ENCODE results near the gene GMDS.
A peak's percentile ranks its signal among the peaks of the same experiment; 100 is the strongest.

Gene GMDS

GRCh38 chr6:1627827-1628560 is 617.4 kb downstream of the GMDS start:
- in situ Hi-C loops (cut with MboI; ENCODE audit: low sequenced_read_pairs, unreplicated experiment) = no loop called here
- no peak for DNase-seq (ENCODE audit: low spot score)
- TF ChIP-seq, protein P1, sequence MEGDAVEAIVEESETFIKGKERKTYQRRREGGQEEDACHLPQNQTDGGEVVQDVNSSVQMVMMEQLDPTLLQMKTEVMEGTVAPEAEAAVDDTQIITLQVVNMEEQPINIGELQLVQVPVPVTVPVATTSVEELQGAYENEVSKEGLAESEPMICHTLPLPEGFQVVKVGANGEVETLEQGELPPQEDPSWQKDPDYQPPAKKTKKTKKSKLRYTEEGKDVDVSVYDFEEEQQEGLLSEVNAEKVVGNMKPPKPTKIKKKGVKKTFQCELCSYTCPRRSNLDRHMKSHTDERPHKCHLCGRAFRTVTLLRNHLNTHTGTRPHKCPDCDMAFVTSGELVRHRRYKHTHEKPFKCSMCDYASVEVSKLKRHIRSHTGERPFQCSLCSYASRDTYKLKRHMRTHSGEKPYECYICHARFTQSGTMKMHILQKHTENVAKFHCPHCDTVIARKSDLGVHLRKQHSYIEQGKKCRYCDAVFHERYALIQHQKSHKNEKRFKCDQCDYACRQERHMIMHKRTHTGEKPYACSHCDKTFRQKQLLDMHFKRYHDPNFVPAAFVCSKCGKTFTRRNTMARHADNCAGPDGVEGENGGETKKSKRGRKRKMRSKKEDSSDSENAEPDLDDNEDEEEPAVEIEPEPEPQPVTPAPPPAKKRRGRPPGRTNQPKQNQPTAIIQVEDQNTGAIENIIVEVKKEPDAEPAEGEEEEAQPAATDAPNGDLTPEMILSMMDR (IDR thresholded peaks at IDR 0.05; ENCODE audit: borderline replicate concordance, control extremely low read depth, extremely low read depth, insufficient read depth, missing control alignments) = no peak

DNA sequence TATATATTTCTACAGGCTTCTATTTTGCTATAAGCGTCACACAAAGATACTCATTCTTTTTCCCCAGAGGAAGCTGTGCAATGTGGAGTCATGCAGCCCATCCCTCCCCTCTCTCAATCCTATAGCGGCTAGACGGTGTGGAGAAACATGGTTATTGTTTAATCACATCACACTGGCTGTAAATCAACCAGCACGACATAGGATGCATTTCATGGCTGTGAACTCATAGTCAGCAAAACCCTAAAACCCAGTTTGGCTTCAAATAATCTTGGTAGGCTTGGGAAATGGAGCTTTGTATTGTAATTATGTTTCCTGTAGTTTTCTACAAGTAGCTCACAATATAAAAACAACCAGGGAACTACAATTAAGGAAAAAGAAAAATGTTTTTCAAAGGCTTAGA is 618.9 kb downstream of the GMDS start:
- TF ChIP-seq, protein P1 (IDR thresholded peaks at IDR 0.05; ENCODE audit: borderline replicate concordance, control extremely low read depth, extremely low read depth, insufficient read depth, missing control alignments) = no peak
- in situ Hi-C loops (cut with MboI; ENCODE audit: low sequenced_read_pairs, unreplicated experiment) = no loop called here
- no peak for DNase-seq (ENCODE audit: low spot score)

DNA sequence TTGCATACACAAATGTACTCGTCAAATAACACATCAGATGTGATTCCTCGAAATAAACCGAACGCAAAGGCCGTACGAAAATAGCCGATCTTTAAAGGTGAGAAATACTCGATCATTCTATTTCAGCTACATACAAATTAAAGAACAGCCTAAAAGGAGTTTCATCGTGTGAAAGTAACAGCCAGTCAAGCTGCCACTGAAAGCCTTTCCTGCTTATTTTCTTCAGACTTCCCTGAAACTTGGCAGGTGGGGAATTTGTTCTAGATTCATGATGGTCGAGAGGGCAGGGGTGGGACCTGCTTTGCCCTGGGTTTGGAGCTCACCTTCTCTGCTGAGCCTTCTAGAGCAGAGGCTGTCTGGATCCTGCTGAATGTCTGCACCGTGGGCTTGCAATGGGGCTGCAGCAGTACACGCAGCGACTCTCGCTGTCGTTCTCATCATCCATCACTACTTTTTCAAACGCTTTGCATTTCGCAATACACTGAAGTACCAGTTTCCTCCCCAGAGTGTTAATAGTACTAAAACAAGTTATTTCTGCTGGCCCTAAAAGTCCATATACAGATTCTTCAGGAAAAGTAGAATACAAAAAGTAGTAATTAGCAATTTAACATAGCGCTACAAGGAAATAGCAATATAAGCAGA is 619.5 kb downstream of the GMDS start:
- DNase-seq (ENCODE audit: low spot score) = no peak
- TF ChIP-seq, protein P1 (IDR thresholded peaks at IDR 0.05; ENCODE audit: borderline replicate concordance, control extremely low read depth, extremely low read depth, insufficient read depth, missing control alignments) = no peak
- in situ Hi-C loops (cut with MboI; ENCODE audit: low sequenced_read_pairs, unreplicated experiment) = no loop called here

DNA sequence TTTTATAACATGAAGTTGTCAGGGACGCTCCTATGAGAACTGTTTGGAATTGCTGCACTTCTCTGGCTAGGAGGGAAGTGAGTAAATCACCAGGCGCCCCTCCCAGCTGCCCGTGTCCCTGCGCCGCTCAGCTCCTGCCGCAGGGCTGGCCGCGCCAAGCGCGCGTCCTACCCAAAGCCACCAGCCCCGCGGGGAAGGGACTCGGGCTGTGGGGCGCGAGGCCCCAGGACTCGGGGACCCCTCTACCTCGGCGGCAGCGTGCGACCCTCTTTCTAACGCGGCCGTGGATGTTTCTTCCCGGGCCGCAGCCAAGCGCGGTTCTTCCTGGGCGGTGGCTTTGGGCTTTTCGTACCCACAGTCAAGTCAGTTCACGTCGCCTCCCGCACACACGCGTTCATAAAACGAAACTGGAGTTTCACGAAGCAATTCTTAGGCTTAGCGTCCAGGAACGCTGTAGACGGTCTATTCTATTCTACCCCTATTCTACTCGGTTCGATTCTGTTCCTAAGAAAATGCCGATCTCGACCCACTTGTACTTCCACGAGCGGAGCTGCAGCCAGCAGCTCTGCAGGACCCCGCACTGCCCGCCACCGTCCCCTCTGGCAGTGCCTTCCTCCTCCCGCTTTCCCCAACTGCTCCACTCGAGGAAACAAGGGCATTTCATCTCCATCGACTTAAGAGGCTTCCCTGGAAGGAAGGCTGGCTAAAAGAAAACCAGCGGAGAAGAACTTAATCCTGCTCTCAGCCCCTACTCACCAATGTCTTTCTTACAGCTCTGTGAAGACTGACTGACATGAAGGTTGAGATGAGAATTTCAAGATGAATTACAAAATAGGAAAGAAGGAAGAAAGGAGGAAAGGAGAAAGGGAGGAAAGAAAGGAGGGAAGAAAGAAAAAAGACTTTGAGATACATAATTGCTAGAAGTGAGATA is 620.3 kb downstream of the GMDS start:
- DNase-seq (ENCODE audit: low spot score) = no peak
- TF ChIP-seq, protein P1 (IDR thresholded peaks at IDR 0.05; ENCODE audit: borderline replicate concordance, control extremely low read depth, extremely low read depth, insufficient read depth, missing control alignments) = no peak
- in situ Hi-C loops (cut with MboI; ENCODE audit: low sequenced_read_pairs, unreplicated experiment) = loop anchor here (25.0 kb wide), 1 partner anchor 562 kb away; no protein-coding TSS in a partner anchor

DNA sequence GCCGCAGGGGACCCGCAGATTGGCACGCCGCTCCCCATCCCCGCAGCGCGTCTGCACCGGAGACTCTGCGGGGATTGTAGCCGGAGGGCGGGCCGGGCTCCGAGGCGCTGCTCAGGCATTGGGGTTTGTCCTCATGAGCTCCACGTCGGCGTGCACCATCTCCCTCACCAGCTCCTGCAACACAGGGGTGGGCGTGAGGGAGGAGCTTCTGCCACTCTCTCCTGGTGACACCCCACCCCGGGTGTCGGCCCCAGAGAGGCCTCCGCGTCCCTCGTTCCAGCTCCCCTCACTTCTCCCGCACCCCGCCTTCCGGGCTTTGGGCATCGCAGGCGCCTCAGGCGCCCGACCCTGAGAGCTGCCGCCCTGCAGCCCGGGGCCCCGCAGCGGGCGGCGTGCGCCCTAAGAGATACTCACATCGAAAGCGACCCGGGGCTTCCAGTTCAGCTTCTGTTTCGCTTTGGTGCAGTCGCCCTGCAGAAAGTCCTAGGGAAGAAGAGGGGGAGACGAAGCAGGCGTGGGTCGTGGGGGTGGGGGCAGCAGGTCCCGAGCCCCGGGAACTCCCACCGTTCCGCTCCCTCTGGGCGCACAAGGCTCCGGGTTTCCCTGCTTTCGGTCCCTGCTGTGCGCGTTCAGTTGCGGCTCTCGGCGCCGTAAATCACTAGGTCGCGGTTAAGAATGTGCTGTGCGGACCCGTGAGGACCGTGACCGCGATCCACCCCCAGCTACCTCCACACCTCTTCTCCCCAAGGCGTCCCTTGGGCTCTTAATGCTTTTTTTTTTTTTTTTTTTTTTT is 621.2 kb downstream of the GMDS start:
- TF ChIP-seq, protein P1 (IDR thresholded peaks at IDR 0.05; ENCODE audit: borderline replicate concordance, control extremely low read depth, extremely low read depth, insufficient read depth, missing control alignments) = no peak
- in situ Hi-C loops (cut with MboI; ENCODE audit: low sequenced_read_pairs, unreplicated experiment) = loop anchor here (25.0 kb wide), 1 partner anchor 563 kb away; no protein-coding TSS in a partner anchor
- DNase-seq (ENCODE audit: low spot score) = peak; percentile 77

GRCh38 chr6:1623769-1624057 is 621.7 kb downstream of the GMDS start:
- DNase-seq (ENCODE audit: low spot score) = no peak
- in situ Hi-C loops (cut with MboI; ENCODE audit: low sequenced_read_pairs, unreplicated experiment) = loop anchor here (25.0 kb wide), 1 partner anchor 564 kb away; no protein-coding TSS in a partner anchor
- TF ChIP-seq, protein P1 (IDR thresholded peaks at IDR 0.05; ENCODE audit: borderline replicate concordance, control extremely low read depth, extremely low read depth, insufficient read depth, missing control alignments) = no peak

Measured in GM13976 (cell line).